HepG2 (cell line): Measurements from ENCODE around the gene THOC7.

Source experiments
- CEBPZ ChIP-seq: IDR thresholded peaks from 2 replicates; pipeline ENCODE4 v1.6.1; 2012; ENCODE audit warnings: low read length, improper control_type of control experiment
- CTCF ChIP-seq: sonication (generic); formaldehyde crosslinking; IDR thresholded peaks from 2 replicates; pipeline ENCODE4 v1.5.0; 2020; ENCODE audit warnings: mild to moderate bottlenecking, missing genetic modification reagents, moderate library complexity
- HNRNPLL ChIP-seq: fragments of 200-400 bp; formaldehyde crosslinking; IDR thresholded peaks from 2 replicates; pipeline ENCODE4 v1.6.1; 2017; ENCODE audit warnings: mild to moderate bottlenecking, low read depth, low read length; ENCODE audit not compliant: poor library complexity, severe bottlenecking
- MAX ChIP-seq: IDR thresholded peaks from 2 replicates; pipeline ENCODE4 v1.6.1; 2012; ENCODE audit warnings: inconsistent platforms
- PHB2 ChIP-seq: fragments of 450-650 bp; IDR thresholded peaks from 2 replicates; pipeline ENCODE4 v1.6.1; 2018; ENCODE audit not compliant: partially characterized antibody
- SMAD3 ChIP-seq: sonication (generic); formaldehyde crosslinking; IDR thresholded peaks from 2 replicates; pipeline ENCODE4 v1.4.0; 2020; ENCODE audit warnings: missing genetic modification reagents
- ZBTB10 ChIP-seq: sonication (generic); formaldehyde crosslinking; IDR thresholded peaks from 2 replicates; pipeline ENCODE4 v1.4.0; 2020; ENCODE audit warnings: missing genetic modification reagents, borderline replicate concordance
- ZNF558 ChIP-seq: sonication (generic); formaldehyde crosslinking; IDR thresholded peaks from 2 replicates; pipeline ENCODE4 v1.9.0; 2022; ENCODE audit warnings: mild to moderate bottlenecking, missing genetic modification reagents, borderline replicate concordance
- ZNF639 ChIP-seq: conservative IDR thresholded peaks from 2 replicates; pipeline ENCODE4 v1.6.1; 2018; ENCODE audit warnings: missing genetic modification reagents

- TF ChIP-seq CTCF, result no peak
- TF ChIP-seq HNRNPLL, result no peak
- TF ChIP-seq MAX, result no peak
- no peak for TF ChIP-seq ZNF639 (CRISPR knock-in tag)
- no peak for TF ChIP-seq PHB2
- TF ChIP-seq SMAD3 (CRISPR knock-in tag), result no peak
- no peak for TF ChIP-seq ZNF558
- TF ChIP-seq CEBPZ, result no peak
- no peak for TF ChIP-seq ZBTB10 (CRISPR knock-in tag)
Measured at GRCh38 chr3:63807961-63808565, 55.5 kb downstream of the THOC7 start.
